GM13977 (cell line): ENCODE results near the gene MFAP5.

ENCODE experiments used
- DNase-seq: peaks from one replicate; pipeline ENCODE4 v3.0.0; 2012; ENCODE audit warnings: low spot score
- in situ Hi-C: fragments of 300-500 bp; cut with MboI; formaldehyde crosslinking; loops from one replicate; pipeline ENCODE4 v1.12.0; 2022; ENCODE audit warnings: low sequenced_read_pairs, low pct_unique_long_range_greater_than_20kb, mixed read lengths, inconsistent platforms; ENCODE audit not compliant: unreplicated experiment
- TF ChIP-seq, protein P1 (sequence below): IDR thresholded peaks from 2 replicates; pipeline ENCODE4 v1.5.1; 2012; ENCODE audit warnings: mild to moderate bottlenecking, control low read depth; ENCODE audit not compliant: insufficient read depth; ENCODE audit errors: extremely low read depth, missing control alignments

Gene MFAP5

GRCh38 chr12:8648576-8649205 is 13.9 kb downstream of the MFAP5 start:
- in situ Hi-C loops, result no loop called here
- peak; percentile 80 for DNase-seq
- TF ChIP-seq, protein P1, sequence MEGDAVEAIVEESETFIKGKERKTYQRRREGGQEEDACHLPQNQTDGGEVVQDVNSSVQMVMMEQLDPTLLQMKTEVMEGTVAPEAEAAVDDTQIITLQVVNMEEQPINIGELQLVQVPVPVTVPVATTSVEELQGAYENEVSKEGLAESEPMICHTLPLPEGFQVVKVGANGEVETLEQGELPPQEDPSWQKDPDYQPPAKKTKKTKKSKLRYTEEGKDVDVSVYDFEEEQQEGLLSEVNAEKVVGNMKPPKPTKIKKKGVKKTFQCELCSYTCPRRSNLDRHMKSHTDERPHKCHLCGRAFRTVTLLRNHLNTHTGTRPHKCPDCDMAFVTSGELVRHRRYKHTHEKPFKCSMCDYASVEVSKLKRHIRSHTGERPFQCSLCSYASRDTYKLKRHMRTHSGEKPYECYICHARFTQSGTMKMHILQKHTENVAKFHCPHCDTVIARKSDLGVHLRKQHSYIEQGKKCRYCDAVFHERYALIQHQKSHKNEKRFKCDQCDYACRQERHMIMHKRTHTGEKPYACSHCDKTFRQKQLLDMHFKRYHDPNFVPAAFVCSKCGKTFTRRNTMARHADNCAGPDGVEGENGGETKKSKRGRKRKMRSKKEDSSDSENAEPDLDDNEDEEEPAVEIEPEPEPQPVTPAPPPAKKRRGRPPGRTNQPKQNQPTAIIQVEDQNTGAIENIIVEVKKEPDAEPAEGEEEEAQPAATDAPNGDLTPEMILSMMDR, result no peak

DNA sequence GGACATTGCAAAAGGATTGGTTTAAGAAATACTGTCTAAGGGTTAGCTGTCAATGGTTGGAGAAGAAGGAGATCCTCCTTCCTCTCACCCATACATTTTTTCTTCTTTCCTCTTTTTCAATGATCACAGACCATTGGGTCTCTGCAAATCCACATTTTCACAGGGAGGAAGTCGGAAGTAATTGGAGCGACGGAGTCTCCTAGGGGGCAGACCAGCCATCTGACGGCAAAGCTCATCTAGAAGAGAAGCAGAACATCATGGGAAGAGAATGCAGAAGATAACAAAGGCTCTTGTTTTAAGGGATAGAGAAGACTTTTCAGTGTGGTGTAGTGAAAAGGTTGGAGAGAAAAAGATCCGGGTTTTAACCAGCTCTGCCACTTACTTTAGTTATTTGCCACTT is 14.7 kb downstream of the MFAP5 start:
- no peak for DNase-seq
- in situ Hi-C loops, result no loop called here
- TF ChIP-seq, protein P1, result no peak

- in situ Hi-C loops, result no loop called here
- TF ChIP-seq, protein P1, result no peak
- peak; percentile 49 for DNase-seq
These were observed 18.0 kb downstream of the MFAP5 start for GRCh38 chr12:8644345-8645248.

GRCh38 chr12:8642775-8643174 is 19.9 kb downstream of the MFAP5 start:
- TF ChIP-seq, protein P1, result no peak
- DNase-seq, result no peak

DNA sequence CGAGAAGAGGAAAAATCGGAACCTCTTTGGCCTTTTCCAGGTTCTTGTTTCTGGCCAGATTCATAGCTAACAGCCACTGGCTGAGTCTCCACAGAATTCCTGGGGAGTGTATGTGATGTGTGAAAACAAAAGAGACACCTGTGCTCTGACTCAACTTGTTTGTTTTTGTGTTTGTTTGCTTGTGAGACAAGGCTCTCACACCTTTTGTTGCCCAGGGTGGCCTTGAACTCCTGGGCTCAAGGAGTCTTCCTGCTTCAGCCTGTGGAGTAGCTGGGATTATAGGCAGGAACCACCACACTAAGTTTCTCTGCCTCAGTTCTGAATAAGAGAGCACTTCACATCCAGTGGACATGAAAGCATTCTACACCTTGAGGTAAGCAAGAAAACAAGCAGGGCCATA is 22.7 kb downstream of the MFAP5 start:
- DNase-seq, result no peak
- in situ Hi-C loops, result no loop called here
- TF ChIP-seq, protein P1, result no peak

More at GRCh38 chr12:8642775-8643174, 19.9 kb downstream of the MFAP5 start:
- in situ Hi-C loops, result no loop called here

- no peak for DNase-seq
- TF ChIP-seq, protein P1, result no peak
- in situ Hi-C loops, result no loop called here
These were observed 23.7 kb downstream of the MFAP5 start for GRCh38 chr12:8638951-8639350.
